Dendritic cell treated with granulocyte-macrophage colony-stimulating factor and Interleukin-4, amounts not matched to agents 40 ng/mL and 50 ng/mL, for 4 days (primary cell): Measurements from ENCODE around the gene CREBL2.
"Not testable (repeated sequence)": the region's sequence is repeated elsewhere in the genome, so short reads cannot be mapped to it uniquely, and the experiment has no call there.

Source experiments
- H3K27ac Mint-ChIP-seq: one replicate; pipeline ENCODE4 v1.8.0; 2022; ENCODE audit warnings: mild to moderate bottlenecking, mixed read lengths
- H3K27me3 Mint-ChIP-seq: one replicate; pipeline ENCODE4 v1.8.0; 2022; ENCODE audit warnings: mild to moderate bottlenecking, mixed read lengths
- H3K36me3 Mint-ChIP-seq: one replicate; pipeline ENCODE4 v1.8.0; 2022; ENCODE audit warnings: low read depth, mixed read lengths
- H3K4me1 Mint-ChIP-seq: one replicate; pipeline ENCODE4 v1.8.0; 2022; ENCODE audit warnings: low read depth, mixed read lengths
- H3K4me3 Mint-ChIP-seq: one replicate; pipeline ENCODE4 v1.8.0; 2022; ENCODE audit warnings: mild to moderate bottlenecking, moderate library complexity, mixed read lengths
- H3K9me3 Mint-ChIP-seq: one replicate; pipeline ENCODE4 v1.8.0; 2022; ENCODE audit warnings: mixed read lengths
- intact Hi-C: fragments of 100-400 bp; cut with micrococcal nuclease; formaldehyde crosslinking; loops from one replicate; pipeline ENCODE4 v1.15.0; 2022

CREBL2 gene

GRCh38 chr12:12608557-12608957, 3.1 kb upstream of the CREBL2 start:
- intact Hi-C loops = loop anchor here (2.0 kb wide), 1 partner anchor 232 kb away; no protein-coding TSS in a partner anchor
- no peaks in the 10 kb centered on the region for H3K27me3 Mint-ChIP-seq
- peak overlapping the region; percentile 83 for H3K27ac Mint-ChIP-seq
- no peaks in the 10 kb centered on the region for H3K9me3 Mint-ChIP-seq
- no peak overlapping the region for H3K4me3 Mint-ChIP-seq
- H3K4me1 Mint-ChIP-seq = peaks cover 70% of the 10 kb centered on the region
- peaks cover 23% of the 10 kb centered on the region for H3K36me3 Mint-ChIP-seq

- intact Hi-C loops = loop anchor here (2.0 to 5.0 kb wide), 3 partner anchors 47 to 233 kb away; partner anchors contain the start of gene DUSP16
- no peak overlapping the region for H3K4me3 Mint-ChIP-seq
- peaks cover 71% of the 10 kb centered on the region for H3K4me1 Mint-ChIP-seq
- peaks cover 32% of the 10 kb centered on the region for H3K36me3 Mint-ChIP-seq
- no peaks in the 10 kb centered on the region for H3K9me3 Mint-ChIP-seq
- H3K27me3 Mint-ChIP-seq = no peaks in the 10 kb centered on the region
- no peak overlapping the region for H3K27ac Mint-ChIP-seq
Measured at GRCh38 chr12:12609692-12610091, 2.0 kb upstream of the CREBL2 start.

- Mint-ChIP-seq H3K9me3 (no peaks in the 10 kb centered on the region), H3K36me3 (peaks cover 42% of the 10 kb centered on the region), H3K27ac (peak overlapping the region; percentile 98), H3K27me3 (no peaks in the 10 kb centered on the region), H3K4me3 (peak overlapping the region; percentile 95), H3K4me1 (peaks cover 71% of the 10 kb centered on the region)
- intact Hi-C loops = loop anchor here (5.0 kb wide), 2 partner anchors 47 to 48 kb away; partner anchors contain the start of gene DUSP16
Measured at GRCh38 chr12:12610711-12611110, 965 bp upstream of the CREBL2 start.

GRCh38 chr12:12612358-12612757, 682 bp downstream of the CREBL2 start:
- Mint-ChIP-seq H3K4me3 (peak overlapping the region; percentile 95), H3K27ac (peak overlapping the region; percentile 98), H3K36me3 (peaks cover 59% of the 10 kb centered on the region), H3K4me1 (peaks cover 70% of the 10 kb centered on the region), H3K9me3 (no peaks in the 10 kb centered on the region), H3K27me3 (no peaks in the 10 kb centered on the region)
- intact Hi-C loops = loop anchor here (5.0 kb wide), 2 partner anchors 45 to 50 kb away; partner anchors contain the start of gene DUSP16

- Mint-ChIP-seq H3K4me3 (peak overlapping the region; percentile 95), H3K4me1 (peaks cover 68% of the 10 kb centered on the region), H3K27me3 (no peaks in the 10 kb centered on the region), H3K27ac (peak overlapping the region; percentile 98), H3K36me3 (peaks cover 69% of the 10 kb centered on the region), H3K9me3 (no peaks in the 10 kb centered on the region)
- intact Hi-C loops = loop anchor here (1.0 to 5.0 kb wide), 3 partner anchors 9 to 51 kb away; partner anchors contain the start of gene DUSP16
Measured at GRCh38 chr12:12613344-12613743, 1.7 kb downstream of the CREBL2 start.

DNA sequence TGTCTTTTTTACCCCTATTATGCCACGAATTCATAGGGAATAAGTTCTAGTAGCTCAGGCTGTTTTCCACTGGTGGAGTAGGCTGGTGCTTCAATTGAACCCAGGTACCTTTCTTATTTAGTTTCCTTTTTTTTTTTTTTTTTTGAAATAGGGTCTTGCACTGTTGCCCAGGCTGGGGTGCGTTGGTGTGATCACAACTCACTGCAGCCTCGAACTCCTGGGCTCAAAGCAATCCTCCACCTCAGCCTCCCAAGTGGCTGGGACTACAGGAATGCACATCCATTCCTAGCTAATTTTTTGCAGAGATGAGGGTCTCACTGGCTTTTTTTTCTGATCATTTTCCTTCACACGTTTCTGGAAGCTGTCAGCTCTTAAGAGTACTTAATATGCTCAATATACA, 2.7 kb downstream of the CREBL2 start:
- peaks cover 68% of the 10 kb centered on the region for H3K4me1 Mint-ChIP-seq
- intact Hi-C loops = loop anchor here (5.0 kb wide), 2 partner anchors 43 to 52 kb away; partner anchors contain the start of gene DUSP16
- H3K27me3 Mint-ChIP-seq = no peaks in the 10 kb centered on the region
- H3K4me3 Mint-ChIP-seq = peak overlapping the region; percentile 95
- peak overlapping the region; percentile 98 for H3K27ac Mint-ChIP-seq
- peaks cover 79% of the 10 kb centered on the region for H3K36me3 Mint-ChIP-seq
- no peaks in the 10 kb centered on the region for H3K9me3 Mint-ChIP-seq

GRCh38 chr12:12616512-12617310, 5.0 kb downstream of the CREBL2 start:
- peaks cover 98% of the 10 kb centered on the region for H3K36me3 Mint-ChIP-seq
- peak overlapping the region; percentile 73 for H3K4me3 Mint-ChIP-seq

GRCh38 chr12:12618064-12618463, 6.4 kb downstream of the CREBL2 start:
- Mint-ChIP-seq H3K36me3 (peaks cover 95% of the 10 kb centered on the region), H3K27ac (peak overlapping the region; percentile 84)
- not testable (repeated sequence) for H3K27me3 Mint-ChIP-seq

More at GRCh38 chr12:12616512-12617310, 5.0 kb downstream of the CREBL2 start:
- peaks cover 76% of the 10 kb centered on the region for H3K4me1 Mint-ChIP-seq
- H3K27ac Mint-ChIP-seq = peak overlapping the region; percentile 98
- H3K27me3 Mint-ChIP-seq = no peaks in the 10 kb centered on the region
- intact Hi-C loops = no loop called here
- no peaks in the 10 kb centered on the region for H3K9me3 Mint-ChIP-seq

DNA sequence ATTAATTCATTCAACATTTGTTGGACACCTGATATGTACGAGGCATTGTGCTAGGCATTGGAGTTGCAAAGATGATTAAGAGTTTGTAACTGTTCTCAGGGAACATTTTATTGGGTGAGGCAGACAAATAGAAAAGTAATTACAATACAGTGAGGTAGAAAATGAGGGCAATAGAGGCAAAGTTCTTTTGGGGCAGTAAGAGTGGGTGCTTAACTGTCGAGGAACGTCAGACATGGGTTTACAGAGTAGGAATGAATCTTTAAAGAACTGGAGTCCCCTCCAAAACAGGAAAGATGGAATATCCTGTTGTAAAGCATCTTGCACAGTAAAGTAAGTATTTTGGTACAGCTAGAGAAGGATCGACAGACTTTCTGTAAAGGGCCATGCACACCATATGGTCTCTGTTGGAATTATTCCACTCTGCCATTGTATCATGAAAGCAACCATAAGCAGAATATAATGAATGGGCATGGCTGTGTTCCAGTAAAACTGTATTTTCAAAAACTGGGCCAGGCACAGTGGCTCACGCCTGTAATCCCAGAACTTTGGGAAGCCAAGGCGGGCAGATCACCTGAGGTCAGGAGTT, 9.1 kb downstream of the CREBL2 start:
- no peak overlapping the region for H3K4me3 Mint-ChIP-seq
- peak overlapping the region; percentile 84 for H3K27ac Mint-ChIP-seq
- H3K36me3 Mint-ChIP-seq = peaks cover 91% of the 10 kb centered on the region
- peaks cover 95% of the 10 kb centered on the region for H3K4me1 Mint-ChIP-seq
- no peaks in the 10 kb centered on the region for H3K27me3 Mint-ChIP-seq
- peaks cover 9% of the 10 kb centered on the region for H3K9me3 Mint-ChIP-seq
- intact Hi-C loops = loop anchor here (5.0 kb wide), 1 partner anchor 76 kb away; the partner anchor contains the start of gene GPR19

More at GRCh38 chr12:12618064-12618463, 6.4 kb downstream of the CREBL2 start:
- peaks cover 86% of the 10 kb centered on the region for H3K4me1 Mint-ChIP-seq
- H3K4me3 Mint-ChIP-seq, intact Hi-C loops, H3K9me3 Mint-ChIP-seq: not testable (repeated sequence)

GRCh38 chr12:12622418-12622817, 10.7 kb downstream of the CREBL2 start:
- intact Hi-C loops = loop anchor here (1.0 to 5.0 kb wide), 2 partner anchors 9 to 75 kb away; partner anchors contain the start of gene GPR19
- H3K4me1 Mint-ChIP-seq = peaks cover 97% of the 10 kb centered on the region
- H3K27ac Mint-ChIP-seq = peak overlapping the region; percentile 84
- peaks cover 88% of the 10 kb centered on the region for H3K36me3 Mint-ChIP-seq
- peaks cover 9% of the 10 kb centered on the region for H3K9me3 Mint-ChIP-seq
- no peaks in the 10 kb centered on the region for H3K27me3 Mint-ChIP-seq
- H3K4me3 Mint-ChIP-seq = peak overlapping the region; percentile 65

DNA sequence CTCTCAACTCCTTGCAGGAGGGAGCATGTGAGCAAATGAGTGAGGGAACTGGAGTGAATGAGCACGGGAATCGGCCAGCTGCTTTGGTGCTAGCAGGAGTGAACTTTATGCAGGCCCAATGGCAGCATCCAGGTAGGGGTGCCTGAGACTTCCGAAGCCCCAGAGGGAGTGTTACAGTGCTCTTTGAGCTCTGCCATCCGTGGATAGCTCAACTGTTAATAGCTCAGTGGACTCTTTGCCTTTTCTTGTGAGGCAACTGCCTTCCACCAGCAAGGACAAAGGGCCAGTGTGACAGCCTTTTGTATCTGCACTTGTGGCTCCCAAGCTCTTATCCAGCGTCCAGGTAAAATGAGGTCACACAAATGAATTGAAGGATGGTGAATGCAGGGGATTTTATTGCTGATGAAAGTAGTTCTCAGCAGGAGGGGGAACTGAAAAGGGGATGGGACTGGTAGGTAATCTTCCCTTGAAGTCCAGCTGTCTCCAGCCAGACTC, 12.9 kb downstream of the CREBL2 start:
- intact Hi-C loops = loop anchor here (5.0 kb wide), 1 partner anchor 73 kb away; the partner anchor contains the start of gene GPR19
- H3K4me1 Mint-ChIP-seq = peaks cover 97% of the 10 kb centered on the region
- H3K36me3 Mint-ChIP-seq = peaks cover 83% of the 10 kb centered on the region
- H3K27ac Mint-ChIP-seq = peak overlapping the region; percentile 84
- H3K27me3 Mint-ChIP-seq = no peaks in the 10 kb centered on the region
- H3K4me3 Mint-ChIP-seq = peak overlapping the region; percentile 20
- H3K9me3 Mint-ChIP-seq = peaks cover 9% of the 10 kb centered on the region

DNA sequence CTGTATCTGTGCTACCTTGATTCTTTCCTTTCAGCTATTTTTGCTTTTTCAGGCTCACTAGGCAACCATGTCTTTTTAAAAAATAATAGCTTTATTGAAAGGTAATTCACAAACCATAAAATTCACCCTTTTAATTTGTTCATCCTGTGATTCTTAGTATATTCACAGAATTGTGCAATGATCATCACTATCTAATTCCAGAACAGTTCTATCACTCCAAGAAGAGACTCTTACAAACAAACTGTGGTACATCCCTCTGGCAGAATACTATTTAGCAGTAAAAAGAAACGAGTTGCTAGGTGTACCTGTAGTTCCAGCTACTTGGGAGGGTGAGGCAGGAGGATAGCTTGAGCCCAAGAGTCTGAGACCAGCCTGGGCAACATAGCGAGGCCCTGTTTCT, 14.8 kb downstream of the CREBL2 start:
- peak overlapping the region; percentile 68 for H3K27ac Mint-ChIP-seq
- intact Hi-C loops = no loop called here

GRCh38 chr12:12627308-12627827, 15.7 kb downstream of the CREBL2 start:
- Mint-ChIP-seq H3K4me3 (no peak overlapping the region), H3K27ac (peak overlapping the region; percentile 68), H3K9me3 (peaks cover 9% of the 10 kb centered on the region), H3K27me3 (no peaks in the 10 kb centered on the region), H3K4me1 (peaks cover 89% of the 10 kb centered on the region), H3K36me3 (peaks cover 68% of the 10 kb centered on the region)
- intact Hi-C loops = no loop called here

More for the DNA sequence above, 14.8 kb downstream of the CREBL2 start:
- Mint-ChIP-seq H3K36me3 (peaks cover 77% of the 10 kb centered on the region), H3K27me3 (no peaks in the 10 kb centered on the region), H3K4me3 (peak overlapping the region; percentile 4), H3K4me1 (peaks cover 97% of the 10 kb centered on the region), H3K9me3 (peaks cover 9% of the 10 kb centered on the region)
